ENCODE measurements around the gene CLIC5. TPM values are rescaled to one million over a fixed set of nuclear protein-coding genes. Genes with fewer than 3 reads are reported as not detected.

Gene CLIC5
- total RNA-seq, 4 donors from 2014 or later, result 78.6 to 97.0 (median 91.7) TPM

DNA sequence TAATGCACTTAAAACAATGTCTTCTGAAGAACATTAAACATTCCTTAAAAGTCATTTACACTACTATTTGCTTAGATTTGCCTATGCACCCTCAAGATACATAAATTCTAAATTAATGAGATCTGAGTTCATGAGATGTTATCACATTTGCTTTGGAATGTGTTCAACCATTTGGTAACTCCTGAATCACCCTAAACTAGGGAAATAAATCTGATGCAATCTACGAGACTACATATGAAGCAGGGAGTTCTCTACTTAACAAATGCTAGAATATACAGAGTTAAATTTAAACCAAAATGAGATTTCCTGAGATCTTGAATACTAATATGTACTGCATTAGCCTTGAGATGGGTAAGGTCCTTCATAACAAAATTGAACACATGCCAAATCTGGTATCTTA lies 170.1 kb downstream of the CLIC5 start:
- ATAC-seq (no peak), DNase-seq (no peak)
- Histone ChIP-seq H3K4me1 (no peaks in the 10 kb centered on the region), H3K27ac (no peak overlapping the region), H3K27me3 (no peaks in the 10 kb centered on the region), H3K36me3 (no peaks in the 10 kb centered on the region), H3K9me3 (no peaks in the 10 kb centered on the region), H3K4me3 (no peak overlapping the region)
- TF ChIP-seq POLR2A (IDR thresholded peaks at IDR 0.05) (no peak), CTCF (IDR thresholded peaks at IDR 0.05 in 4 of 5, conservative IDR thresholded peaks at IDR 0.05 in 1 of 5) (no peak)
- intact Hi-C loops (cut with DNase I; ENCODE audit: low total_unique reads), result no loop called here
- in situ Hi-C loops (cut with MboI; ENCODE audit: low sequenced_read_pairs in 4 of 4), result no loop called here

GRCh38 chr6:45844986-45845385 lies 170.7 kb downstream of the CLIC5 start:
- in situ Hi-C loops (cut with MboI; ENCODE audit: low sequenced_read_pairs in 4 of 4), result no loop called here
- no peak overlapping the region for H3K27ac ChIP-seq
- intact Hi-C loops (cut with DNase I; ENCODE audit: low total_unique reads), result no loop called here
- H3K27me3 ChIP-seq, result no peaks in the 10 kb centered on the region
- H3K9me3 ChIP-seq, result no peaks in the 10 kb centered on the region
- ATAC-seq, result no peak
- no peak for TF ChIP-seq CTCF (IDR thresholded peaks at IDR 0.05 in 4 of 5, conservative IDR thresholded peaks at IDR 0.05 in 1 of 5)
- no peak for TF ChIP-seq POLR2A (IDR thresholded peaks at IDR 0.05)
- H3K36me3 ChIP-seq, result no peaks in the 10 kb centered on the region
- H3K4me3 ChIP-seq, result no peak overlapping the region
- no peaks in the 10 kb centered on the region for H3K4me1 ChIP-seq
- DNase-seq, result no peak

DNA sequence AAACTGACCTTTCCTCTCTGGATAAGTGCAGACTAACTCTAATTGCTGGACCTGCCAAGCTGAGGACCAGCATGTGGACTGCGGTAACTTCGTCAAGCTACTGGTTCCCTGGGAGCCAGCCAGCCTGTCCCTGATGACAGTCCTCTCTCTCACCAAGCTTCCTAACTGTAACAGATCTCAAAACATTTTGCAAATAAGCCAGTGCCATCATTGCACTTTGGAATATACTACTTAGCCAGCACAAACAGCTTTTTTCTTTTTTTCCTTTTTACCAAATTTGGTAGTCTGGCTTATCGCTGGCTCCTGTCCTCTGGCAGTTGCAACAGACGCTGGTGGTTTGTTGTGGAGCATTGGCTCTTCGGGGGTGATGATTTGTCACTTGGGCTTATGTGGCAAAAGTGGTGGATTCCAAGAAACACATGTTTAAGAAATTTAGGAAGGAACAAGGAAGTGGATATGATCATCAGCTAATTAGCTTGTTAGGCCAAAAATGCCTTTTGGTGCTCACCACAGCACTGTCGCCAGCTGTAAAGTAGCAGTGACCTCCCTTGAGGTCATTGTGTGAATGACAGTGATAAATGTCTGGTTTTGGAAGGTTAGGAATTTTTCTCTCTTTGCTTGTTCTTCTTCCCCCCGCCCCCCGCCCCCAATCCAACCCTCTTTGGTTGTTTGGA lies 171.7 kb downstream of the CLIC5 start:
- TF ChIP-seq POLR2A (IDR thresholded peaks at IDR 0.05) (no peak), CTCF (IDR thresholded peaks at IDR 0.05 in 4 of 5, conservative IDR thresholded peaks at IDR 0.05 in 1 of 5) (no peak)

DNA sequence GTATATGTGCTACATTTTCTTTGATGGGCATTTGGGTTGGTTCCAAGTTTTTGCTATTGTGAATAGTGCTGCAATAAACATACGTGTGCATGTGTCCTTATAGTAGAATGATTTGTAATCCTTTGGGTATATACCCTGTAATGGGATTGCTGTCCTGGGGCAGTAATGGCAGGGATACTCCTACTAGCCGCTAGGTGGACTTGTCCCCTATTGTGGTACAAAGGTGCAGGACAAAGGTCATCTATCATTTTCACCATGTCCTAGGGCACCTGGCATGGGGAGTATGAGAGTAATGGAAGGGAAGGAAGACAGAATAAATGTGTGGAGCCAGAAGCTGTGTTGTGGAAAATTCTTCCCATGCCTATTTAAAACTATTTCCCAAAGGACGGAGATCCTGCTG lies 174.6 kb downstream of the CLIC5 start:
- DNase-seq (no peak), ATAC-seq (no peak)
- Histone ChIP-seq H3K4me3 (no peak overlapping the region), H3K27ac (no peak overlapping the region), H3K27me3 (no peaks in the 10 kb centered on the region), H3K36me3 (no peaks in the 10 kb centered on the region), H3K4me1 (no peaks in the 10 kb centered on the region), H3K9me3 (no peaks in the 10 kb centered on the region)
- intact Hi-C loops (cut with DNase I; ENCODE audit: low total_unique reads) (no loop called here), in situ Hi-C loops (cut with MboI; ENCODE audit: low sequenced_read_pairs in 4 of 4) (no loop called here)
- TF ChIP-seq CTCF (IDR thresholded peaks at IDR 0.05 in 4 of 5, conservative IDR thresholded peaks at IDR 0.05 in 1 of 5), result no peak
- no peak for TF ChIP-seq POLR2A (IDR thresholded peaks at IDR 0.05)

More for the DNA sequence above, 171.7 kb downstream of the CLIC5 start:
- Histone ChIP-seq H3K4me3 (no peak overlapping the region), H3K27me3 (no peaks in the 10 kb centered on the region), H3K27ac (no peak overlapping the region), H3K4me1 (no peaks in the 10 kb centered on the region), H3K9me3 (no peaks in the 10 kb centered on the region), H3K36me3 (no peaks in the 10 kb centered on the region)
- peak; percentile 53 to 56 for ATAC-seq
- in situ Hi-C loops (cut with MboI; ENCODE audit: low sequenced_read_pairs in 4 of 4), result no loop called here
- intact Hi-C loops (cut with DNase I; ENCODE audit: low total_unique reads), result no loop called here
- no peak for DNase-seq

DNA sequence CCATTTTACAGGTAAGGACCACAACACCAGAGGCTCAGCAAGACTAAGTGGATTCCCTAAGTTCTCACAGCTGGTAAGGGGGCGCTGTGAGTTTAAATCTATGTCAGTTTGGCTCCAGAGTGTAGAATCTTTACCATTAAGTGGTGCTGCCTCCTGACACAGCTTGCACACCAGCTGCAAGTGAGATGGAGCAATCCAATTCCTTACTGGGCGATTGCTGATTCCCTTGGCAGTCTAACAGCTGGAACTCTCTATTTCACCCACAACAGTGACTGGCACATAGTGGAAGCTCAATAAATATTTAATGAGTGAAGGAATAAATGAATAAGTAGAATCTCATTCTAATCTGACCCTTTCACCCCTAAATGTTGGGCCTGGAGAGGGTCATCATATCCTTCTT lies 176.7 kb downstream of the CLIC5 start:
- Histone ChIP-seq H3K4me1 (no peaks in the 10 kb centered on the region), H3K27ac (no peak overlapping the region)
- intact Hi-C loops (cut with DNase I; ENCODE audit: low total_unique reads), result no loop called here

More for the DNA sequence above, 176.7 kb downstream of the CLIC5 start:
- Histone ChIP-seq H3K9me3 (no peaks in the 10 kb centered on the region), H3K4me3 (no peak overlapping the region), H3K27me3 (no peaks in the 10 kb centered on the region), H3K36me3 (no peaks in the 10 kb centered on the region)
- TF ChIP-seq CTCF (IDR thresholded peaks at IDR 0.05 in 4 of 5, conservative IDR thresholded peaks at IDR 0.05 in 1 of 5) (no peak), POLR2A (IDR thresholded peaks at IDR 0.05) (no peak)
- ATAC-seq (no peak), DNase-seq (no peak)
- in situ Hi-C loops (cut with MboI; ENCODE audit: low sequenced_read_pairs in 4 of 4), result no loop called here
